ENCODE measurements around the gene SLC41A1.
"Not testable (repeated sequence)": the region's sequence is repeated elsewhere in the genome, so short reads cannot be mapped to it uniquely, and the experiment has no call there.

DNA sequence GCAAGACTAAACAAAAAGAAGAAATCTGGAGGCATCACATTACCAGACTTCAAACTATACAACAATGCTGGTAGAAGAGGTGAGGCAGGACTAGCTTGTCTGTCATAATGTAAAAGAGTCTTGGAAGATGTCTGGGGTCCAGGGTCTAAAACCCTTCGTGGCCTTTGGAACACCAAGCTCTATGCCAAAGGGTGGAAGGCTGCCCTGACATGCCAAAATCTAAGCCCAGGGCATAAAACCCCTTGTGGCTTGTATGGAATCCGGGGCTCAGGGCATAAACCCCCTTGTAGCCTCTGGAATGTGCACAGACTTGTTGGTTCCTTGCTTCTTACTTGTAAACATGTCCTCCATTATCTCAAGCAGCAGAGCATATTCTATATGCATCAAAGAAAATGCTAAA is 44.5 kb upstream of the SLC41A1 start:
- TF ChIP-seq, protein P1, sequence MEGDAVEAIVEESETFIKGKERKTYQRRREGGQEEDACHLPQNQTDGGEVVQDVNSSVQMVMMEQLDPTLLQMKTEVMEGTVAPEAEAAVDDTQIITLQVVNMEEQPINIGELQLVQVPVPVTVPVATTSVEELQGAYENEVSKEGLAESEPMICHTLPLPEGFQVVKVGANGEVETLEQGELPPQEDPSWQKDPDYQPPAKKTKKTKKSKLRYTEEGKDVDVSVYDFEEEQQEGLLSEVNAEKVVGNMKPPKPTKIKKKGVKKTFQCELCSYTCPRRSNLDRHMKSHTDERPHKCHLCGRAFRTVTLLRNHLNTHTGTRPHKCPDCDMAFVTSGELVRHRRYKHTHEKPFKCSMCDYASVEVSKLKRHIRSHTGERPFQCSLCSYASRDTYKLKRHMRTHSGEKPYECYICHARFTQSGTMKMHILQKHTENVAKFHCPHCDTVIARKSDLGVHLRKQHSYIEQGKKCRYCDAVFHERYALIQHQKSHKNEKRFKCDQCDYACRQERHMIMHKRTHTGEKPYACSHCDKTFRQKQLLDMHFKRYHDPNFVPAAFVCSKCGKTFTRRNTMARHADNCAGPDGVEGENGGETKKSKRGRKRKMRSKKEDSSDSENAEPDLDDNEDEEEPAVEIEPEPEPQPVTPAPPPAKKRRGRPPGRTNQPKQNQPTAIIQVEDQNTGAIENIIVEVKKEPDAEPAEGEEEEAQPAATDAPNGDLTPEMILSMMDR (conservative IDR thresholded peaks at IDR 0.05; ENCODE audit: low read depth, low read length), result not testable (repeated sequence)
- TF ChIP-seq EZH2 (IDR thresholded peaks at IDR 0.05; ENCODE audit: borderline replicate concordance, low read depth, low read length, poor library complexity, severe bottlenecking), result not testable (repeated sequence)

Data from A673 (cell line).